Measurements from ENCODE around the gene GNRHR.

GRCh38 chr4:67714248-67714583, 40.0 kb downstream of the GNRHR start:
- TF ChIP-seq CTCF (conservative IDR thresholded peaks at IDR 0.05 in 1 of 2, IDR thresholded peaks at IDR 0.05 in 1 of 2; ENCODE audit: extremely low read depth in 1 of 2, insufficient read depth in 1 of 2, low read depth in 1 of 2, low read length in 2 of 2) (no peak), EZH2 (IDR thresholded peaks at IDR 0.05; ENCODE audit: borderline replicate concordance, low read length) (no peak)

Measured in mammary epithelial cell (primary cell).